B cell (primary cell): ENCODE data around the gene TESK2.
"Not testable (repeated sequence)": the region's sequence is repeated elsewhere in the genome, so short reads cannot be mapped to it uniquely, and the experiment has no call there.

Experiments
- EZH2 ChIP-seq: IDR thresholded peaks from 2 replicates; pipeline ENCODE4 v1.6.1; 2012; ENCODE audit warnings: borderline replicate concordance, low read depth, mild to moderate bottlenecking, moderate library complexity, low read length; ENCODE audit not compliant: insufficient read depth, poor library complexity, severe bottlenecking
- TF ChIP-seq, protein P1 (sequence below): fragments of 200-600 bp; IDR thresholded peaks from one replicate; pipeline ENCODE4 v1.8.0; 2022; ENCODE audit warnings: antibody characterized with exemption, mild to moderate bottlenecking

DNA sequence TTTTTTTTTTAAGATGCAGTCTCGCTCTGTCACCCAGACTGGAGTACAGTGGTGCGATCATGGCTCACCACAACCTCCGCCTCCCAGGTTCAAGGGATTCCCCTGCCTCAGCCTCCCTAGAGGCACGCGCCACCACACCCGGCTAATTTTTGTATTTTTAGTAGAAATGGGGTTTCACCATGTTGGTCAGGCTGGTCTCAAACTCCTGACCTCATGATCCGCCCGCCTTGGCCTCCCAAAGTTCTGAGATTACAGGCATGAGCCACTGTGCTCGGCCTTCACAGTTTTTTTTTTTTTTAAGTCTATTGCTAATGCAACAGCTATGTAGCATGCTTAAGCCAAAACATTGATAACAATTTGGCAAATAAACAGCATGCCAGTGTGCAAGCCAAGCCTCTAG, 23.6 kb downstream of the TESK2 start:
- TF ChIP-seq, protein P1, sequence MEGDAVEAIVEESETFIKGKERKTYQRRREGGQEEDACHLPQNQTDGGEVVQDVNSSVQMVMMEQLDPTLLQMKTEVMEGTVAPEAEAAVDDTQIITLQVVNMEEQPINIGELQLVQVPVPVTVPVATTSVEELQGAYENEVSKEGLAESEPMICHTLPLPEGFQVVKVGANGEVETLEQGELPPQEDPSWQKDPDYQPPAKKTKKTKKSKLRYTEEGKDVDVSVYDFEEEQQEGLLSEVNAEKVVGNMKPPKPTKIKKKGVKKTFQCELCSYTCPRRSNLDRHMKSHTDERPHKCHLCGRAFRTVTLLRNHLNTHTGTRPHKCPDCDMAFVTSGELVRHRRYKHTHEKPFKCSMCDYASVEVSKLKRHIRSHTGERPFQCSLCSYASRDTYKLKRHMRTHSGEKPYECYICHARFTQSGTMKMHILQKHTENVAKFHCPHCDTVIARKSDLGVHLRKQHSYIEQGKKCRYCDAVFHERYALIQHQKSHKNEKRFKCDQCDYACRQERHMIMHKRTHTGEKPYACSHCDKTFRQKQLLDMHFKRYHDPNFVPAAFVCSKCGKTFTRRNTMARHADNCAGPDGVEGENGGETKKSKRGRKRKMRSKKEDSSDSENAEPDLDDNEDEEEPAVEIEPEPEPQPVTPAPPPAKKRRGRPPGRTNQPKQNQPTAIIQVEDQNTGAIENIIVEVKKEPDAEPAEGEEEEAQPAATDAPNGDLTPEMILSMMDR = not testable (repeated sequence)
- TF ChIP-seq EZH2 = not testable (repeated sequence)
